SW 1271 (cell line): ENCODE measurements around the gene ZAR1.
A peak's percentile ranks its signal among the peaks of the same experiment; 100 is the strongest.
"Not testable (repeated sequence)": the region's sequence is repeated elsewhere in the genome, so short reads cannot be mapped to it uniquely, and the experiment has no call there.

Source experiments
- DNase-seq, 2 experiments: peaks; one replicate each; lab custom pipeline; 2025; lab: John Stamatoyannopoulos, UW

ZAR1 gene

GRCh38 chr4:48490012-48490679, at the start of gene ZAR1:
Gene ZAR1 (plus strand): TSS chr4:48490252. CDS start chr4:48490292, 40 bp downstream.
- DNase-seq = no peak

- not testable (repeated sequence) for DNase-seq
These were observed 49.1 kb upstream of the ZAR1 start for GRCh38 chr4:48440914-48441313.

- DNase-seq = peak in 1 of 2 experiments; percentile 31
These were observed 44.3 kb upstream of the ZAR1 start for GRCh38 chr4:48445704-48446103.

- DNase-seq = no peak
These were observed 43.4 kb upstream of the ZAR1 start for GRCh38 chr4:48446642-48447041.

GRCh38 chr4:48449151-48449550, 40.9 kb upstream of the ZAR1 start:
- no peak for DNase-seq

- no peak for DNase-seq
These were observed 39.3 kb upstream of the ZAR1 start for GRCh38 chr4:48450740-48451139.

- not testable (repeated sequence) for DNase-seq
These were observed 38.4 kb upstream of the ZAR1 start for GRCh38 chr4:48451656-48452055.

- DNase-seq = no peak
These were observed 35.5 kb upstream of the ZAR1 start for GRCh38 chr4:48454591-48454990.

- no peak for DNase-seq
These were observed 29.1 kb upstream of the ZAR1 start for GRCh38 chr4:48461000-48461399.

- DNase-seq = no peak
These were observed 27.7 kb upstream of the ZAR1 start for GRCh38 chr4:48462363-48462762.

- DNase-seq = no peak
These were observed 22.6 kb upstream of the ZAR1 start for GRCh38 chr4:48467442-48467841.

GRCh38 chr4:48467891-48468290, 22.2 kb upstream of the ZAR1 start:
- DNase-seq = no peak

- DNase-seq = no peak
These were observed 19.9 kb upstream of the ZAR1 start for GRCh38 chr4:48470137-48470536.

- no peak for DNase-seq
These were observed 19.5 kb upstream of the ZAR1 start for GRCh38 chr4:48470570-48470969.

GRCh38 chr4:48472794-48473193, 17.3 kb upstream of the ZAR1 start:
- no peak for DNase-seq

- no peak for DNase-seq
These were observed 14.3 kb upstream of the ZAR1 start for GRCh38 chr4:48475770-48476169.

GRCh38 chr4:48478273-48478672, 11.8 kb upstream of the ZAR1 start:
- DNase-seq = no peak

- no peak for DNase-seq
These were observed 8.5 kb upstream of the ZAR1 start for GRCh38 chr4:48481581-48481980.

GRCh38 chr4:48483006-48483776, 6.9 kb upstream of the ZAR1 start, which contains the start of gene SLC10A4:
Gene SLC10A4 (plus strand): TSS chr4:48483343. CDS start chr4:48483562, 219 bp downstream.
- no peak for DNase-seq

- no peak for DNase-seq
These were observed 6.1 kb upstream of the ZAR1 start for GRCh38 chr4:48483777-48484493.

GRCh38 chr4:48484494-48485168, 5.4 kb upstream of the ZAR1 start:
- DNase-seq = no peak

GRCh38 chr4:48489683-48490011, 405 bp upstream of the ZAR1 start:
- DNase-seq = no peak
